Smooth muscle cell (in vitro differentiated cells): ENCODE results near the gene NADK. TPM values are rescaled to one million over a fixed set of nuclear protein-coding genes. Genes with fewer than 3 reads are reported as not detected.

ENCODE experiments used
- DNase-seq: peaks from one replicate; lab custom pipeline; 2025; ENCODE audit not compliant: unreplicated experiment; lab: John Stamatoyannopoulos, UW
- H2AFZ ChIP-seq: fragments of 200-600 bp; sonication (generic); 2 replicates; pipeline ENCODE4 v1.6.0; 2016; ENCODE audit warnings: antibody characterized with exemption, low read depth, mild to moderate bottlenecking
- H3F3A ChIP-seq: fragments of 200-600 bp; sonication (generic); 2 replicates; pipeline ENCODE4 v1.6.0; 2017; ENCODE audit warnings: antibody characterized with exemption, low read depth
- H3K27ac ChIP-seq: fragments of 200-600 bp; sonication (generic); 2 replicates; pipeline ENCODE4 v1.5.1; 2016; ENCODE audit warnings: low read depth, mild to moderate bottlenecking
- H3K27me3 ChIP-seq: fragments of 200-600 bp; sonication (generic); 2 replicates; pipeline ENCODE4 v1.6.1; 2016; ENCODE audit warnings: low read depth, mild to moderate bottlenecking
- H3K36me3 ChIP-seq: fragments of 200-600 bp; sonication (generic); 2 replicates; pipeline ENCODE4 v1.5.1; 2016; ENCODE audit warnings: low read depth
- H3K4me1 ChIP-seq: fragments of 200-600 bp; sonication (generic); 2 replicates; pipeline ENCODE4 v1.5.1; 2016; ENCODE audit warnings: low read depth
- H3K4me2 ChIP-seq: fragments of 200-600 bp; sonication (generic); 2 replicates; pipeline ENCODE4 v1.6.0; 2016; ENCODE audit warnings: mild to moderate bottlenecking
- H3K4me3 ChIP-seq: fragments of 200-600 bp; sonication (generic); 2 replicates; pipeline ENCODE4 v1.5.1; 2016; ENCODE audit warnings: mild to moderate bottlenecking
- H3K79me2 ChIP-seq: fragments of 200-600 bp; sonication (generic); 2 replicates; pipeline ENCODE4 v1.6.0; 2016; ENCODE audit warnings: low read depth, mild to moderate bottlenecking
- H3K9ac ChIP-seq: fragments of 200-600 bp; sonication (generic); 2 replicates; pipeline ENCODE4 v1.6.0; 2016; ENCODE audit warnings: low read depth
- H3K9me3 ChIP-seq: fragments of 200-600 bp; sonication (generic); replicated peaks from 2 replicates; pipeline ENCODE4 v1.5.1; 2016; ENCODE audit warnings: low read depth
- H4K20me1 ChIP-seq: fragments of 200-600 bp; sonication (generic); 2 replicates; pipeline ENCODE4 v1.6.0; 2016; ENCODE audit warnings: low read depth
- WGBS: methylation state at CpG from one replicate; pipeline ENCODE4 v1.1.7; 2016; ENCODE audit warnings: low lambda C conversion rate; 5-methylcytosine and 5-hydroxymethylcytosine counted together
- polyA plus RNA-seq: library from polyadenylated mRNA; unstranded; fragments of >200 nt; fragmentation: Nextera tagmentation; extraction: Ambion mirVana; gene quantifications from 2 replicates; pipeline ENCODE4 v1.2.1, GENCODE V29; 2016
- total RNA-seq: library from RNA; depleted of rRNA; stranded (reverse); fragments of >200 nt; gene quantifications from 2 replicates; pipeline ENCODE4 v1.2.3, GENCODE V29; 2014
- TF ChIP-seq, protein P1 (sequence below): fragments of 200-600 bp; sonication (generic); IDR thresholded peaks from 2 replicates; pipeline ENCODE4 v1.5.1; 2017; ENCODE audit warnings: borderline replicate concordance, mild to moderate bottlenecking, antibody characterized with exemption; ENCODE audit not compliant: insufficient read depth, poor library complexity, severe bottlenecking

The NADK gene
- total and polyA plus RNA-seq, 2 experiments from 2014 or later, result 32.7 to 37.8 TPM

DNA sequence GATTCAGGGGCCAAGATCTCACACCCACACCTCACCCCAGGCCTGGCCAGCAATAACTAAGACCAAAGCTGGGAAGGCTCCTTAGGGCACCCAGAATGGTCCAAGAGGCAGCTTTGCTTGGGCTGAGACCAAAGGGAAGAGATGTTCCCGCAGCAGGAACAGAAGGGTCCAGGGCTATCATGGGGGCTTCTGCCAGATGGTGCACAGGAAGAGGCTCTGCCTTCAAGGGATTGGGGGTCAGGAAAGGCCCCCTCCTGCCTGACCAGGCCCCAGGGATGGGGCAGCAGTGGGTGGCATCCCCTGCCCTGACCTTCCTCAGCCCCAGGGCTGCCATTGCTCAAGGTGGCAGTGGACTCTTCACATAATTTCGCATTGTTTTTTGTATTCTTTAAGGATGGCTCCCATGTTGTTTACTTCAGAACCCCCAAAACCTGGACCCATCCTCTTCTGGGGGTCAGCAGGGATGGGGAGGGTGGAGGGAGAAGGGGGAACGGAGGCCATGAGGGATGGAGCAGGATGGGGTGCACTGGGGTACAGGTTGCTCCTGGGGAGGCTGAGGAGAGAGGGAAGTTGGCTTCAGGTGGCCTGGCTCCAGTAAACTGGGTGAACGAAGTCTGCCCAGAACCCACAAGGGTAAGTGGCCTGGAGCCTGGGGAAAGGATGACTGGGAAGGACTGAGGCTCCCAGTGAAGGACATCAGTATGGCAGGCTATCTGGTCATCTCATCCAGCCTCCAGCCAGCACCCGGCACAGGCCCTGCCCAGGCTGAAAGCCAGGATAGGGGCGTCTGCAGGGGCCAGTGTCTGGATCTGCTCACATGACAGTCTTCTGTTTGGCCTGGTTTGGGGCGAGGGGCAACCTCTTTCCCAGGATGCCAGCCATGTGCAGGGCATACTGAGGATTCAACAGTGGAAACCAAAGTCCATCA, 2.6 kb upstream of the NADK start:
- WGBS, result 88% methylated on average over 7 of the region's 7 CpGs
- no peak overlapping the region for H3K27ac ChIP-seq

DNA sequence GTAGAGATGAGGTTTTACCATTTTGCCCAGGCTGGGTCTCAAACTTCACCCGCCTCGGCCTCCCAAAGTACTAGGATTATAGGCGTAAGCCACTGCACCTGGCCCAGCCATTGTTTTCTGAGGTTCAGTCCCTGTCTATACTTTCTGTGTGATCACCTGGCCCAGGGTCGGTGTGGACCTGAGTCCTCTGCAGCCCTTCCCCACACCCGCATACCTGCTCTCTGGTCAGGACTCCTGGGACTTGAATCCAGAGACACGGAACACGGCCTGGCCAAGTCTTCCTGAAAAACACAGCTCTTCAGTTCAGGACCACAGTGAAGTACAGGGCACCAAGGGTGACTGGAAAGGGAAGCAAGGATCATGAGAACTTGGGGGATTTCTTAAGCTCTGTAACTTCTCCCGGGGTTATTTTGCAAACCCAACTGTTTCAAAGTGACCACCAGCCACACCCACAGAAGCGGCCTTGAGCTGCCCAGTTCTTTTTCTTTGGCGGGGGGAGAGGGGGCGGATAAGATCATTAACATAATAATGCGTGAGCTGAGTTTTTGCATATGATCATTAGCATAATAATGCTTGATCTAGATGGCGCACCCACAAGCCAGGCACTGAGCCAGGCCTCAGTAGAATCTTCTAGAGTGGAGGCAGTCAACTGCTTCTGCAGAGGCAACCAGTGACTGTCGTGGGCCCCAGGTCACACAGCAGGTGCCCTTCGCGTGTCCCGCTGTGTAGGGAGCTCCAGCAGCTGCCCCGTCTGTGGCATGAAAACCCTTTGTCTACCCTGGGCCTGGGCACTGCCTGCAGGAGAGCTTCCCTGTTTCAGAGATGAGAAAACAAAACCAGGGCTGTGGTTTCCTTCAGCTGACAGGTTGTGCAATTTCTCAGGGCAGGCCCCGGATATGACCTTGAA, 1.7 kb upstream of the NADK start:
- Histone ChIP-seq H3K79me2 (peaks cover 31% of the 10 kb centered on the region), H3K27me3 (no peaks in the 10 kb centered on the region), H3K4me2 (no peak overlapping the region), H3F3A (peaks cover 15% of the 10 kb centered on the region), H3K36me3 (peaks cover under 1% of the 10 kb centered on the region), H2AFZ (no peak overlapping the region), H3K4me3 (no peak overlapping the region), H3K9ac (no peak overlapping the region), H3K4me1 (peaks cover 21% of the 10 kb centered on the region), H3K27ac (no peak overlapping the region), H3K9me3 (no peaks in the 10 kb centered on the region), H4K20me1 (peaks cover 56% of the 10 kb centered on the region)
- no peak for DNase-seq
- WGBS, result 51% methylated on average over 19 of the region's 19 CpGs
- TF ChIP-seq, protein P1, sequence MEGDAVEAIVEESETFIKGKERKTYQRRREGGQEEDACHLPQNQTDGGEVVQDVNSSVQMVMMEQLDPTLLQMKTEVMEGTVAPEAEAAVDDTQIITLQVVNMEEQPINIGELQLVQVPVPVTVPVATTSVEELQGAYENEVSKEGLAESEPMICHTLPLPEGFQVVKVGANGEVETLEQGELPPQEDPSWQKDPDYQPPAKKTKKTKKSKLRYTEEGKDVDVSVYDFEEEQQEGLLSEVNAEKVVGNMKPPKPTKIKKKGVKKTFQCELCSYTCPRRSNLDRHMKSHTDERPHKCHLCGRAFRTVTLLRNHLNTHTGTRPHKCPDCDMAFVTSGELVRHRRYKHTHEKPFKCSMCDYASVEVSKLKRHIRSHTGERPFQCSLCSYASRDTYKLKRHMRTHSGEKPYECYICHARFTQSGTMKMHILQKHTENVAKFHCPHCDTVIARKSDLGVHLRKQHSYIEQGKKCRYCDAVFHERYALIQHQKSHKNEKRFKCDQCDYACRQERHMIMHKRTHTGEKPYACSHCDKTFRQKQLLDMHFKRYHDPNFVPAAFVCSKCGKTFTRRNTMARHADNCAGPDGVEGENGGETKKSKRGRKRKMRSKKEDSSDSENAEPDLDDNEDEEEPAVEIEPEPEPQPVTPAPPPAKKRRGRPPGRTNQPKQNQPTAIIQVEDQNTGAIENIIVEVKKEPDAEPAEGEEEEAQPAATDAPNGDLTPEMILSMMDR, result no peak

More for the DNA sequence above, 2.6 kb upstream of the NADK start:
- H2AFZ ChIP-seq, result no peak overlapping the region
- H3K4me1 ChIP-seq, result peaks cover 21% of the 10 kb centered on the region
- H3K79me2 ChIP-seq, result peaks cover 22% of the 10 kb centered on the region
- H3K4me3 ChIP-seq, result no peak overlapping the region
- peaks cover 5% of the 10 kb centered on the region for H3K36me3 ChIP-seq
- peaks cover 23% of the 10 kb centered on the region for H3F3A ChIP-seq
- peaks cover 57% of the 10 kb centered on the region for H4K20me1 ChIP-seq
- no peaks in the 10 kb centered on the region for H3K9me3 ChIP-seq
- no peak for DNase-seq
- TF ChIP-seq, protein P1, result no peak
- H3K4me2 ChIP-seq, result no peak overlapping the region
- no peak overlapping the region for H3K9ac ChIP-seq
- H3K27me3 ChIP-seq, result no peaks in the 10 kb centered on the region

DNA sequence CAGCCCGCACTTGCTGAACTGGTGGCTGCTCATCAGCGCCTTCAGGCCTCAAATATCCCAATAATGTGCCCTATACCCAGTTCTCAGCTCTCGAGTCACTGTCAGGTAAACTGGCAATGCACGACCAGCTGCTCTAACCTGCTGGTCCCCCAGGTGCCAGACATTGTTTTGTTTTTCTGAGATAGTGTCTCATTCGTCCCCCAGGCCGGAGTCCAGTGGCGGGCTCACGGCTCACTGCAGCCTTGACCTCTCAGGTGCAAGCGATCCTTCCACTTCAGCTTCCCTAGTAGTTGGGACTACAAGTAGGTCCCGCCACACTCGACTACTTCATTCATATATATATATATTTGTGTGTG, 1.0 kb upstream of the NADK start:
- no peak overlapping the region for H3K27ac ChIP-seq

More for the DNA sequence above, 1.0 kb upstream of the NADK start:
- H3K9me3 ChIP-seq, result no peaks in the 10 kb centered on the region
- H3K4me1 ChIP-seq, result peaks cover 21% of the 10 kb centered on the region
- peak overlapping the region; percentile 91 for H3K4me3 ChIP-seq
- TF ChIP-seq, protein P1, result no peak
- peaks cover 11% of the 10 kb centered on the region for H3F3A ChIP-seq
- H3K36me3 ChIP-seq, result no peaks in the 10 kb centered on the region
- peaks cover 37% of the 10 kb centered on the region for H3K79me2 ChIP-seq
- H3K9ac ChIP-seq, result no peak overlapping the region
- no peak overlapping the region for H2AFZ ChIP-seq
- H4K20me1 ChIP-seq, result peaks cover 56% of the 10 kb centered on the region
- H3K4me2 ChIP-seq, result peak overlapping the region; percentile 100
- DNase-seq, result no peak
- H3K27me3 ChIP-seq, result no peaks in the 10 kb centered on the region
- WGBS, result 67% methylated on average over 11 of the region's 11 CpGs
